K562 (cell line): ENCODE results near the gene USP27X. TPM values are rescaled to one million over a fixed set of nuclear protein-coding genes. Genes with fewer than 3 reads are reported as not detected.

Experiments
- ATAC-seq: fragments of 200-7000 bp; cut with Tn5 transposase; 3 replicates; pipeline ENCODE4 v1.9.1; 2020; ENCODE audit warnings: moderate library complexity
- BruUV-seq: library from RNA; stranded (reverse); fragments of 400-500 nt; replicated peaks from 2 replicates; lab custom pipeline; 2021; lab: Mats Ljungman, UMichigan
- CTCF ChIA-PET: fragments of 300-600 bp; formaldehyde crosslinking; extraction: SDS; loops from one replicate; lab custom pipeline; 2021; ENCODE audit warnings: low intra/inter-chr PET ratio; lab: Yijun Ruan, JAX
- POLR2A ChIA-PET: fragments of 300-600, 350-650 bp; sonication (Branson Sonifier 250); formaldehyde crosslinking; extraction: SDS; loops from one replicate; lab custom pipeline; 2021; ENCODE audit warnings: antibody characterized with exemption, inconsistent platforms; lab: Yijun Ruan, JAX
- DNase-seq, 4 experiments: peaks; one replicate each; pipeline versions ENCODE4 v3.0.0 to v3.0.0-alpha.2; 2011 to 2018; ENCODE audit warnings: low spot score in 3 of 4, mixed read lengths in 3 of 4; ENCODE audit errors: extremely low read depth in 1 of 4
- FAIRE-seq: peaks from 2 replicates; lab custom pipeline; 2011; peaks lifted over from hg19 to GRCh38; lab: Jason Lieb, UNC
- H2AFZ ChIP-seq: 2 replicates; pipeline ENCODE4 v1.6.0; 2011; ENCODE audit warnings: low read depth, low read length, control low read depth, inconsistent platforms
- H3K27ac ChIP-seq: fragments of 200-600 bp; 3 replicates; pipeline ENCODE4 v1.8.0; 2011; ENCODE audit warnings: low read depth, mild to moderate bottlenecking, control low read depth, inconsistent platforms, low read length, moderate library complexity, mixed read lengths; ENCODE audit errors: extremely low read depth
- H3K27me3 ChIP-seq, 2 experiments: fragments of 300-600 bp in 1 of 2; 2 replicates in 1 of 2; 3 replicates in 1 of 2; pipeline versions ENCODE4 v1.6.0 to v1.8.0; 2011; ENCODE audit warnings: inconsistent platforms in 2 of 2, low read length in 2 of 2, mild to moderate bottlenecking in 1 of 2, mixed read lengths in 1 of 2, moderate library complexity in 1 of 2; ENCODE audit not compliant: control insufficient read depth in 2 of 2, insufficient read depth in 2 of 2
- H3K36me3 ChIP-seq: fragments of 300-600 bp; 3 replicates; pipeline ENCODE4 v1.8.0; 2011; ENCODE audit warnings: mild to moderate bottlenecking, low read length, inconsistent platforms; ENCODE audit not compliant: control insufficient read depth, insufficient read depth
- H3K4me1 ChIP-seq, 2 experiments: fragments of 200-600 bp in 1 of 2; replicated peaks in 1 of 2; 2 replicates in 1 of 2; 3 replicates in 1 of 2; pipeline versions ENCODE4 v1.5.1 to v1.8.0; 2011; ENCODE audit warnings: inconsistent platforms in 2 of 2, low read length in 2 of 2, mild to moderate bottlenecking in 1 of 2, mixed read lengths in 1 of 2, moderate library complexity in 1 of 2; ENCODE audit not compliant: control insufficient read depth in 2 of 2, insufficient read depth in 2 of 2
- H3K4me2 ChIP-seq: 2 replicates; pipeline ENCODE4 v1.6.1; 2011; ENCODE audit warnings: low read length, control low read depth, inconsistent platforms, mixed read lengths; ENCODE audit not compliant: insufficient read depth
- H3K4me3 ChIP-seq: fragments of 200-600 bp; sonication (generic), shearing (Covaris generic); 2 replicates; pipeline ENCODE4 v1.5.1; 2016; ENCODE audit warnings: control low read depth, inconsistent platforms
- H3K79me2 ChIP-seq: fragments of 200-600 bp; 3 replicates; pipeline ENCODE4 v1.8.0; 2011; ENCODE audit warnings: low read length, inconsistent platforms; ENCODE audit not compliant: control insufficient read depth, insufficient read depth
- H3K9ac ChIP-seq, 2 experiments: 2 replicates each; pipeline versions ENCODE4 v1.6.0 to v1.6.1; 2011; ENCODE audit warnings: low read depth in 2 of 2, low read length in 2 of 2, control low read depth in 1 of 2, inconsistent platforms in 1 of 2, mild to moderate bottlenecking in 1 of 2, mixed read lengths in 1 of 2; ENCODE audit not compliant: insufficient read depth in 1 of 2
- H3K9me1 ChIP-seq: one replicate; pipeline ENCODE4 v1.6.0; 2011; ENCODE audit warnings: inconsistent platforms, mild to moderate bottlenecking, low read length, moderate library complexity; ENCODE audit not compliant: control insufficient read depth, insufficient read depth
- H3K9me3 ChIP-seq: replicated peaks from 2 replicates; pipeline ENCODE4 v1.5.1; 2011; ENCODE audit warnings: low read depth, low read length, inconsistent platforms; ENCODE audit not compliant: control insufficient read depth, insufficient read depth
- H4K20me1 ChIP-seq: replicated peaks from 2 replicates; pipeline ENCODE4 v1.6.1; 2011; ENCODE audit warnings: low read length, inconsistent platforms, mixed read lengths; ENCODE audit not compliant: control insufficient read depth, insufficient read depth
- ARID1B ChIP-seq: fragments of 450-650 bp; IDR thresholded peaks from 2 replicates; pipeline ENCODE4 v1.6.1; 2016; ENCODE audit warnings: antibody characterized with exemption, mild to moderate bottlenecking, inconsistent platforms
- FOXJ2 ChIP-seq: fragments of 200-800 bp; sonication (Bioruptor generic); IDR thresholded peaks from 2 replicates; pipeline ENCODE4 v1.6.1; 2016; ENCODE audit warnings: missing genetic modification characterization, missing compliant biosample characterization
- FOXM1 ChIP-seq, 2 experiments: fragments of 450-650 bp in 1 of 2; sonication (generic) in 1 of 2; formaldehyde crosslinking in 1 of 2; IDR thresholded peaks; 2 replicates each; pipeline versions ENCODE4 v1.6.1 to v1.9.0; 2017 to 2022; ENCODE audit warnings: low read depth in 2 of 2, mild to moderate bottlenecking in 2 of 2, missing genetic modification reagents in 1 of 2, moderate library complexity in 1 of 2
- KDM1A ChIP-seq, 2 experiments: fragments of 450-650 bp; IDR thresholded peaks; 2 replicates each; pipeline ENCODE4 v1.6.1; 2016; ENCODE audit warnings: mild to moderate bottlenecking in 2 of 2
- KLF13 ChIP-seq: fragments of 450-650 bp; IDR thresholded peaks from 2 replicates; pipeline ENCODE4 v1.6.1; 2016; ENCODE audit warnings: missing genetic modification characterization, low read depth, mild to moderate bottlenecking, missing compliant biosample characterization, moderate library complexity, borderline replicate concordance
- KLF16 ChIP-seq: IDR thresholded peaks from 2 replicates; pipeline ENCODE4 v1.6.1; 2016; ENCODE audit warnings: antibody characterized with exemption
- LEF1 ChIP-seq: fragments of 450-650 bp; IDR thresholded peaks from 2 replicates; pipeline ENCODE4 v1.6.1; 2016; ENCODE audit warnings: mild to moderate bottlenecking
- MEIS2 ChIP-seq: fragments of 450-650 bp; IDR thresholded peaks from 2 replicates; pipeline ENCODE4 v1.6.1; 2014; ENCODE audit warnings: mild to moderate bottlenecking; ENCODE audit not compliant: partially characterized antibody
- MTA2 ChIP-seq: fragments of 450-650 bp; IDR thresholded peaks from 2 replicates; pipeline ENCODE4 v1.6.1; 2016; ENCODE audit warnings: low read depth
- MYC ChIP-seq, 2 experiments: fragments of 250-450 bp in 1 of 2; sonication (Bioruptor Pico) in 1 of 2; IDR thresholded peaks; 2 replicates each; pipeline versions ENCODE4 v1.5.1 to v1.6.1; 2012 to 2021; ENCODE audit warnings: low read depth in 2 of 2, borderline replicate concordance in 1 of 2, improper control_type of control experiment in 1 of 2, low read length in 1 of 2, mild to moderate bottlenecking in 1 of 2, moderate library complexity in 1 of 2
- NCOR1 ChIP-seq: fragments of 450-650 bp; IDR thresholded peaks from 2 replicates; pipeline ENCODE4 v1.6.1; 2016; ENCODE audit warnings: mild to moderate bottlenecking, moderate library complexity
- POLR2AphosphoS5 ChIP-seq: IDR thresholded peaks from 2 replicates; pipeline ENCODE4 v1.6.1; 2011; ENCODE audit warnings: mild to moderate bottlenecking, low read depth, low read length, moderate library complexity; ENCODE audit not compliant: control insufficient read depth, insufficient read depth
- RFX1 ChIP-seq: fragments of 450-650 bp; IDR thresholded peaks from 2 replicates; pipeline ENCODE4 v1.6.1; 2016; ENCODE audit warnings: mild to moderate bottlenecking, moderate library complexity
- SMARCA4 ChIP-seq: fragments of 450-650 bp; IDR thresholded peaks from 2 replicates; pipeline ENCODE4 v1.6.1; 2016
- SOX6 ChIP-seq: fragments of 450-650 bp; IDR thresholded peaks from 2 replicates; pipeline ENCODE4 v1.6.1; 2014; ENCODE audit warnings: mild to moderate bottlenecking
- STAT5A ChIP-seq: IDR thresholded peaks from 2 replicates; pipeline ENCODE4 v1.6.1; 2012; ENCODE audit warnings: low read length, inconsistent platforms, borderline replicate concordance
- TAF1 ChIP-seq: IDR thresholded peaks from 2 replicates; pipeline ENCODE4 v1.6.1; 2011; ENCODE audit warnings: mild to moderate bottlenecking, low read length, moderate library complexity; ENCODE audit not compliant: insufficient read depth, control insufficient read depth, severe bottlenecking; ENCODE audit errors: extremely low read depth
- TCF3 ChIP-seq: sonication (generic); formaldehyde crosslinking; IDR thresholded peaks from 2 replicates; pipeline ENCODE4 v1.4.0; 2020; ENCODE audit warnings: mild to moderate bottlenecking, missing genetic modification reagents
- ZMIZ1 ChIP-seq, 2 experiments: fragments of 150-350 bp in 1 of 2; IDR thresholded peaks; 2 replicates each; pipeline ENCODE4 v1.6.1; 2012 to 2016; ENCODE audit warnings: low read depth in 2 of 2, low read length in 2 of 2, mild to moderate bottlenecking in 1 of 2, moderate library complexity in 1 of 2
- ZZZ3 ChIP-seq: fragments of 450-650 bp; IDR thresholded peaks from 2 replicates; pipeline ENCODE4 v1.6.1; 2016; ENCODE audit warnings: antibody characterized with exemption, mild to moderate bottlenecking, moderate library complexity
- WGBS: fragments of 100-300 bp; shearing (Covaris generic); methylation state at CpG from one replicate; pipeline ENCODE4 v1.1.6; 2016; ENCODE audit warnings: low coverage, mixed read lengths; ENCODE audit not compliant: insufficient coverage; ENCODE audit errors: missing lambda C conversion rate; 5-methylcytosine and 5-hydroxymethylcytosine counted together
- in situ Hi-C: fragments of 300-500 bp; cut with MboI; formaldehyde crosslinking; loops from 4 replicates; pipeline ENCODE4 v1.15.0; 2018; ENCODE audit warnings: inconsistent platforms, mixed read lengths
- intact Hi-C: fragments of 100-400 bp; cut with micrococcal nuclease; formaldehyde crosslinking; loops from 2 replicates; pipeline ENCODE4 v1.14.2; 2022
- polyA plus RNA-seq, 8 experiments: library from polyadenylated mRNA; depleted of rRNA in 4 of 8; stranded (reverse) in 5 of 8; unstranded in 3 of 8; fragments of >200 nt; fragmentation: Nextera tagmentation in 2 of 8; fragmentation: Illumina TruSeq in 1 of 8; extraction: Ambion mirVana in 2 of 8; extraction: Trizol in 1 of 8; gene quantifications; 2 replicates each; pipeline versions ENCODE4 v1.2.1 to v1.2.3, GENCODE V29; 2011 to 2014; ENCODE audit warnings: inconsistent platforms in 1 of 8, missing spikeins in 1 of 8
- total RNA-seq, 7 experiments: library from RNA; depleted of rRNA in 6 of 7; stranded (reverse); fragments of >200 nt in 6 of 7; fragmentation: Illumina TruSeq in 2 of 7; extraction: Trizol in 2 of 7; gene quantifications; 2 replicates each; pipeline versions ENCODE4 v1.2.1 to v1.2.3, GENCODE V29; 2011 to 2021; ENCODE audit warnings: low replicate concordance in 1 of 7

Gene USP27X
- total and polyA plus RNA-seq, 9 of the 15 experiments (the other 6 are each of a cell fraction or from before 2014, with no cell fraction given) = 0.15 to 4.7 (median 1.6) TPM

GRCh38 chrX:49921109-49921508 is 41.8 kb downstream of the USP27X start:
- ChIA-PET CTCF (no interaction called here), POLR2A (interaction anchor here (0.5 to 1.4 kb wide), 2 partner anchors 17 to 528 kb away, joined by 4 read pairs; no protein-coding TSS in a partner anchor)
- Histone ChIP-seq H2AFZ (no peak overlapping the region), H3K36me3 (0 out of 3 replicates have a peak, but pooled peaks cover 4% of the 10 kb centered on the region), H3K9me1 (no peaks in the 10 kb centered on the region), H3K27me3 (no peaks in the 10 kb centered on the region), H3K27ac (peak overlapping the region; percentile 68; the same call in 2 of the 3 replicates), H3K4me3 (no peak overlapping the region), H3K9me3 (no peaks in the 10 kb centered on the region), H3K4me2 (no peak overlapping the region; the same call in 1 of the 2 replicates), H4K20me1 (no peaks in the 10 kb centered on the region; the same call in 1 of the 2 replicates), H3K4me1 (peaks cover 6 to 8% of the 10 kb centered on the region in 2 experiments; a peak in 4 of 5 replicates), H3K79me2 (peaks cover 9% of the 10 kb centered on the region; the same call in 1 of the 3 replicates), H3K9ac (no peak overlapping the region)
- peak; percentile 13 to 70 (median 18) for DNase-seq
- 3% methylated on average over 2 of the region's 2 CpGs for WGBS
- in situ Hi-C loops = loop anchor here (25.0 kb wide), 1 partner anchor 1284 kb away; no protein-coding TSS in a partner anchor
- no peak; the same call in 2 of the 3 replicates for ATAC-seq
- no TSS peak for BruUV-seq
- peak; percentile 81 for FAIRE-seq
- intact Hi-C loops = no loop called here
- TF ChIP-seq NCOR1 (peak; percentile 79), MTA2 (peak; percentile 63), RFX1 (peak; percentile 78), SOX6 (peak; percentile 53), ARID1B (peak; percentile 88), POLR2AphosphoS5 (peak; percentile 61), MEIS2 (peak; percentile 73), KLF13 (tag) (no peak), TAF1 (no peak), KLF16 (peak; percentile 74; the same call in 1 of the 2 replicates), LEF1 (0 out of 2 replicates have a peak, but pooled peaks have one; percentile 23), FOXM1 (IDR thresholded peaks at IDR 0.05; ENCODE audit: low read depth) (peak; percentile 33; the same call in 1 of the 2 replicates), FOXM1 (CRISPR knock-in tag; IDR thresholded peaks at IDR 0.05; ENCODE audit: low read depth) (no peak), SMARCA4 (peak; percentile 71), FOXJ2 (tag) (peak; percentile 90), MYC (IDR thresholded peaks at IDR 0.05; ENCODE audit: low read depth, low read length) (no peak), MYC (CRISPR knock-in tag; IDR thresholded peaks at IDR 0.05; ENCODE audit: borderline replicate concordance, low read depth) (no peak), KDM1A (IDR thresholded peaks at IDR 0.05) (peak; percentile 64 to 78; a peak in 3 of 4 replicates), TCF3 (peak; percentile 81), ZMIZ1 (IDR thresholded peaks at IDR 0.05; ENCODE audit: low read depth in 2 of 2, low read length in 2 of 2) (peak in 1 of 2 experiments; percentile 56; a peak in 1 of 4 replicates), ZZZ3 (no peak), STAT5A (peak; percentile 64; the same call in 1 of the 2 replicates)
